ENCODE data around the gene CLCN5.

DNA sequence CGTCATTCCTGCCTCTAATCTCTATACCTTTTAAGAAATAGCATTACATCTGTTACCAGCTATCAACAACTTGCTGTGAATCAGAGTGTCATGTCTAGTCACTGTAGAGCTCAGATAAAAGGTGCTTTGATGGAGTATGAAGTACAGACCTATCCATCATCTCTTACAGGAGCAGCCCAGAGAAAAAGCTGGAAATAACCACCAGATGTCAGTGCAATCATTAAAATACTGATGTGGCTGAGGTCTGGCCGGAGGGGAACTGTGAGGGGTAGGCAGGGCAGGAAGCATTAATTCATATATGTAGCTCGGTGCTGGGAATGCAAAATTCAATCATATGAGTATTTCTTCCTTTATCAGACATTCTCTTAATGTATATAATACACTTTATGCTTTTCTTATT, 177.8 kb downstream of the CLCN5 start:
- TF ChIP-seq, protein P1, sequence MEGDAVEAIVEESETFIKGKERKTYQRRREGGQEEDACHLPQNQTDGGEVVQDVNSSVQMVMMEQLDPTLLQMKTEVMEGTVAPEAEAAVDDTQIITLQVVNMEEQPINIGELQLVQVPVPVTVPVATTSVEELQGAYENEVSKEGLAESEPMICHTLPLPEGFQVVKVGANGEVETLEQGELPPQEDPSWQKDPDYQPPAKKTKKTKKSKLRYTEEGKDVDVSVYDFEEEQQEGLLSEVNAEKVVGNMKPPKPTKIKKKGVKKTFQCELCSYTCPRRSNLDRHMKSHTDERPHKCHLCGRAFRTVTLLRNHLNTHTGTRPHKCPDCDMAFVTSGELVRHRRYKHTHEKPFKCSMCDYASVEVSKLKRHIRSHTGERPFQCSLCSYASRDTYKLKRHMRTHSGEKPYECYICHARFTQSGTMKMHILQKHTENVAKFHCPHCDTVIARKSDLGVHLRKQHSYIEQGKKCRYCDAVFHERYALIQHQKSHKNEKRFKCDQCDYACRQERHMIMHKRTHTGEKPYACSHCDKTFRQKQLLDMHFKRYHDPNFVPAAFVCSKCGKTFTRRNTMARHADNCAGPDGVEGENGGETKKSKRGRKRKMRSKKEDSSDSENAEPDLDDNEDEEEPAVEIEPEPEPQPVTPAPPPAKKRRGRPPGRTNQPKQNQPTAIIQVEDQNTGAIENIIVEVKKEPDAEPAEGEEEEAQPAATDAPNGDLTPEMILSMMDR (IDR thresholded peaks at IDR 0.05; ENCODE audit: borderline replicate concordance, extremely low read depth, low read length, poor library complexity, severe bottlenecking), result peak; percentile 43
- TF ChIP-seq EZH2 (IDR thresholded peaks at IDR 0.05; ENCODE audit: borderline replicate concordance, low read depth, low read length, severe bottlenecking), result no peak

Measured in DND-41 (cell line).